ENCODE data around the gene SLC38A7. TPM values are rescaled to one million over a fixed set of nuclear protein-coding genes. Genes with fewer than 3 reads are reported as not detected.
A peak's percentile ranks its signal among the peaks of the same experiment; 100 is the strongest.

The SLC38A7 gene
- total RNA-seq, 4 donors from 2014 or later, result 9.1 to 15.6 (median 13.1) TPM

GRCh38 chr16:58634265-58634802, 50.2 kb downstream of the SLC38A7 start:
- DNase-seq, result no peak
- intact Hi-C loops (cut with DNase I), result no loop called here
- 55 to 57% methylated on average over 3 of the region's 3 CpGs for WGBS, 2 donors
- Histone ChIP-seq H3K4me3 (no peak overlapping the region), H3K4me1 (peaks cover 0 to 33% (median 0%) of the 10 kb centered on the region in 3 donors), H3K27ac (no peak overlapping the region), H3K36me3 (no peaks in the 10 kb centered on the region), H3K9me3 (no peaks in the 10 kb centered on the region), H3K27me3 (no peaks in the 10 kb centered on the region)
- TF ChIP-seq CTCF (IDR thresholded peaks at IDR 0.05) (no peak), POLR2A (IDR thresholded peaks at IDR 0.05) (no peak)

GRCh38 chr16:58629733-58630640, 54.6 kb downstream of the SLC38A7 start, which contains the start of gene CNOT1:
Gene CNOT1, minus strand, starts transcription at chr16:58629826. Its CDS starts 30,489 bp downstream, at chr16:58599337.
- peak within 1 kb of the TSS; percentile 77 to 95 (median 92) for H3K4me3 ChIP-seq
- 0% methylated on average over 9 to 32 of the region's 61 CpGs for WGBS, 2 donors
- peaks cover 3 to 40% (median 17%) of the 10 kb centered on the region in 3 donors for H3K4me1 ChIP-seq
- TF ChIP-seq CTCF (IDR thresholded peaks at IDR 0.05), result peak in 1 of 6 experiments; percentile 4
- peak in 3 of 4 donors; percentile 83 to 87 (median 87) for TF ChIP-seq POLR2A (IDR thresholded peaks at IDR 0.05)
- no peaks in the 10 kb centered on the region for H3K9me3 ChIP-seq
- no peaks in the 10 kb centered on the region for H3K27me3 ChIP-seq
- intact Hi-C loops (cut with DNase I), result no loop called here
- peak within 1 kb of the TSS; percentile 95 to 100 (median 99) for H3K27ac ChIP-seq
- peaks cover 0 to 8% (median 0%) of the 10 kb centered on the region in 3 donors for H3K36me3 ChIP-seq
- DNase-seq, result peak; percentile 92

- Histone ChIP-seq H3K36me3 (peaks cover 0 to 17% (median 0%) of the 10 kb centered on the region in 3 donors), H3K27me3 (no peaks in the 10 kb centered on the region), H3K4me3 (peak overlapping the region; percentile 77 to 95 (median 92)), H3K27ac (peak overlapping the region; percentile 95 to 100 (median 99)), H3K4me1 (peaks cover 3 to 44% (median 17%) of the 10 kb centered on the region in 3 donors), H3K9me3 (no peaks in the 10 kb centered on the region)
- DNase-seq, result no peak
- 0 to 1% methylated on average over 24 to 41 of the region's 53 CpGs for WGBS, 2 donors
- TF ChIP-seq POLR2A (IDR thresholded peaks at IDR 0.05), result no peak
- TF ChIP-seq CTCF (IDR thresholded peaks at IDR 0.05), result no peak
- intact Hi-C loops (cut with DNase I), result no loop called here
Observed at GRCh38 chr16:58628845-58629732, 55.5 kb downstream of the SLC38A7 start.

GRCh38 chr16:58624209-58624608, 60.4 kb downstream of the SLC38A7 start:
- Histone ChIP-seq H3K4me1 (peaks cover 3 to 43% (median 17%) of the 10 kb centered on the region in 3 donors), H3K4me3 (no peak overlapping the region), H3K36me3 (peaks cover 0 to 66% (median 26%) of the 10 kb centered on the region in 3 donors), H3K27ac (no peak overlapping the region), H3K9me3 (no peaks in the 10 kb centered on the region), H3K27me3 (no peaks in the 10 kb centered on the region)
- WGBS, 2 donors, result 85 to 88% methylated on average over 7 of the region's 7 CpGs
- TF ChIP-seq CTCF (IDR thresholded peaks at IDR 0.05) (no peak), POLR2A (IDR thresholded peaks at IDR 0.05) (no peak)
- intact Hi-C loops (cut with DNase I), result no loop called here
- DNase-seq, result no peak
